Ovary (tissue), 3 donors: ENCODE results near the gene PNLIPRP2.

Experiments used
- CTCF ChIP-seq, 3 donors: fragments of 450-650 bp in 2 of 3; fragments of 200-600 bp in 1 of 3; IDR thresholded peaks; one replicate each; pipeline versions ENCODE4 v1.5.1 to v1.8.0; 2016 to 2022; ENCODE audit warnings: antibody characterized with exemption in 3 of 3, mild to moderate bottlenecking in 1 of 3
- EP300 ChIP-seq: sonication (generic); formaldehyde crosslinking; IDR thresholded peaks from one replicate; pipeline ENCODE4 v1.6.1; 2017; ENCODE audit warnings: antibody characterized with exemption
- POLR2A ChIP-seq: fragments of 450-650 bp; IDR thresholded peaks from one replicate; pipeline ENCODE4 v1.6.1; 2017; ENCODE audit warnings: antibody characterized with exemption, mild to moderate bottlenecking, moderate library complexity
- donor health status: DM: no; HTN: no; CAD: no.

GRCh38 chr10:116607336-116607735 lies 13.4 kb upstream of the PNLIPRP2 start:
- TF ChIP-seq CTCF (IDR thresholded peaks at IDR 0.05) (no peak), POLR2A (no peak), EP300 (no peak)
